Stimulated activated CD8-positive, alpha-beta memory T cell treated with anti-CD3 and anti-CD28 coated beads, Interleukin-2, amount 100 ng/mL, for 48 hours (primary cell): ENCODE measurements around the gene TBCC.
"Not testable (repeated sequence)": the region's sequence is repeated elsewhere in the genome, so short reads cannot be mapped to it uniquely, and the experiment has no call there.

Experiments
- DNase-seq, 2 donors: peaks; one replicate each; pipeline ENCODE4 v3.0.0-alpha.2; 2020; ENCODE audit warnings: low read depth in 2 of 2

Gene TBCC

DNA sequence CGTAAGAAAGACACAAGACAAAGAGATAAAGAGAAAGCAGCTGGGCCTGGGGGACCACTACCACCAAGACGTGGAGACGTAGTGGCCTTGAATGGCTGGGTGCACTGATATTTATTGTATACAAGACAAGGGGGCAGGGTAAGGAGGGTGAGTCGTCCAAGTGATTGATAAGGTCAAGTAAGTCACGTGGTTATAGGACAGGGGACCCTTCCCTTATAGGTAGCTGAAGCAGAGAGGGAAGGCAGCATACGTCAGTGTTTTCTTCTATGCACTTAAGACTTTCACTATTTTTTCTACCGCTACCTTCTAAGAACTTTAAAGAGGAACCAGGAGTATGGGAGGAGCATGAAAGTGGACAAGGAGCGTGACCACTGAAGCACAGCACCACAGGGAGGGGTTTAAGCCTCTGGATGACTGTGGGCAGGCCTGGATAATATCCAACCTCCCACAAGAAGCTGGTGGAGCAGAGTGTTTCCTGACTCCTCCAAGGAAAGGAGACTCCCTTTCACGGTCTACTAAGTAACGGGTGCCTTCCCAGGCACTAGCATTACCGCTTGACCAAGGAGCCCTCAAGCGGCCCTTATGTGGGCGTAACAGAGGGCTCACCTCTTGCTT is 11.9 kb downstream of the TBCC start:
- not testable (repeated sequence) for DNase-seq

DNA sequence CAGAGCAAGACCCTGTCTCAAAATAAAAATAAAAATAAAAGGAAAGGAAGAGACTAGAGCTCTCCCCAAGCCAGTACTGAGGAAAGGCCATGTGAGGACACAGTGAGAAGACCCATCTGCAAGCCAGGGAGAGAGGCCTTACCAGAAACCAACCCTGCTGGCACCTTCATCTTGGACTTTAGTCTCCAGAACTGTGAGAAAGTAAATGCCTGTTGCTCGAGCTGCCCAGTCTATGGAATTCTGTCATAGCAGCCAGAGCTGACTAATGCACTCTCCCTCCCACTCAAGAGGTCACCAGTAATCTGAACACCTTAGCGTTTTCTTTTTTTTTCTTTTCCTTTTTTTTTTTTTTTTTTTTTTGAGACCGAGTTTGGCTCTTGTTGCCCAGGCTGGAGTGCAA is 16.2 kb downstream of the TBCC start:
- no peak for DNase-seq

DNA sequence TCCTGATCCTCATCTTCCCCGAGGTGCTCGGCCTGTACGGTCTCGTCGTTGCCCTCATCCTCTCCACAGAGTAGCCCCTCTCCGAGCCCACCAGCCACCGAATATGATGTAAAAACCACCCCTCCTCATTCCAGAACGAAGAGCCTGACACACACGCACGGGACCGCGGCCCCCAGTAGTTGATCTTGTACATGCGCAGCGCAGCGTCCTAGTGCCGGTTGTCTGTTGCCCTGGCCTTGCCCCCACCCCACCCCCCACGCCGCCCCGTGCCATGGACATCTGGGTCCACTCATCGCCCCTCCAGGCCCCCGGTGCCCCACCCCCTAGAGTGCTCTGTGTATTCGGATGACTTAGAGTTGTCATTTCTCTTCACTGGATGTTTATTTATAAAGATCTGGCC is 18.3 kb downstream of the TBCC start:
- DNase-seq = no peak

DNA sequence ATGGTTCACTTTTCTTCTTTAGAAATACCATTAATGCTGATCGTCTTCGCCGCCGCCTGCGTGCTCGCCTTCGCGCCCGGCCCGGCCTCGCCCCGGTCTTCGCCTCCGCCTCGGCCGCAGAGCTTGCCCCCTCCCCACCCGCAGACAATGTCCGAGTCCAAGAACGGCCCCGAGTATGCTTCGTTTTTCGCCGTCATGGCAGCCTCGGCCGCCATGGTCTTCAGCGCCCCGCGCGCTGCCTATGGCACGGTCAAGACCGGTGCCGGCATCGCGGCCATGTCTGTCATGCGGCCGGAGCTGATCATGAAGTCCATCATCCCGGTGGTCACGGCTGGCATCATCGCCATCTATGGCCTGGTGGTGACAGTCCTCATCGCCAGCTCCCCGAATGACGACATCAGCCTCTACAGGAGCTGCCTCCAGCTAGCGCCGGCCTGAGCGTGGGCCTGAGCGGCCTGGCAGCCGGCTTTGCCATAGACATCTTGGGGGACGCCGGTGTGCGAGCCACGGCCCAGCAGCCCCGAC is 18.8 kb downstream of the TBCC start:
- no peak for DNase-seq

DNA sequence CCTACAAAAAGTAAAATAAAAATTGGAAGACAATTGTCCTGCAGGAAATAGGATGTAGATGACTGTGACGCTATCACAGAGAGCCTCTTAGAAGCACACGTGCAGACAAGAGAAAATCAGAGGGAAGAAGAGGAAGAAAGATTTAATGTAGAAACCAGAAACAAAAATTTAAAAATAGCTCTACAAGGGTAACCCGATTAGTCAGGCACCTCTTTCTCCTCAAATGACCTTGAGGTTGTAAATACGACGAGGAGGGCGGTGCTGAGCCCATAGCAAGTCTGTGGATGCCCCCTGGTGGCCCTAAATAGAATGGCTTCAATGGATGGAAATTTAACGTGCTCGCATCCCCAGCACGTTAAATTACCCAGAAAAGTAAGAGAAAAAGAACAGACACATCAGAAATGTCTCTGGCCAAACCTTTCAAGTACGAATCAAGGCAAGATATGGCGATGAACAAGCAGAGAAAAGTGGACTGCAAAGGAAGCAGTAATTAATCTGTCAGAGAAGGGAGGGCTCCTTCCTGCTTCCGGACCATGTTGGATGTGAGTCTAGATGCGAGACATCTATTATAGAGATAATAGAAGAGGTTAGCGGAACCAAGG is 19.3 kb downstream of the TBCC start:
- DNase-seq = peak; percentile 42 to 45

DNA sequence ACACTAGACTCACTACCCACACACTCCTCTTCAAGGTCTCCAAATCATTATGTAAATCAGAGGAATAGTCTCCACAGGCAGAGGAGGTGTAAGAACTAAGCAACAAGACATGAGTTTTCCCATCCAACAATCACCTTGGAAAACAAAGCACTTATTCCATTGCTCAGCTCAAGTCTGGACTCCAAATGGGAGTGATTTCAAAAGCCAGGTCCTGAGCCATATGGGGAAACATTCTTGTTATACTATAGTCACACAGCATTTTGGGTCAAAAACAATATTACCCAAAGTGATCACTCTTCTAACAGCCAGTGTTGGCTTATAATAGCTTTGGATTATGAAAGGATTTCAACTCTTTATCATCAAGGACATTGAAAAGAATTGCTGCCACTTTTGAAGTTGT is 19.9 kb downstream of the TBCC start:
- DNase-seq = no peak

DNA sequence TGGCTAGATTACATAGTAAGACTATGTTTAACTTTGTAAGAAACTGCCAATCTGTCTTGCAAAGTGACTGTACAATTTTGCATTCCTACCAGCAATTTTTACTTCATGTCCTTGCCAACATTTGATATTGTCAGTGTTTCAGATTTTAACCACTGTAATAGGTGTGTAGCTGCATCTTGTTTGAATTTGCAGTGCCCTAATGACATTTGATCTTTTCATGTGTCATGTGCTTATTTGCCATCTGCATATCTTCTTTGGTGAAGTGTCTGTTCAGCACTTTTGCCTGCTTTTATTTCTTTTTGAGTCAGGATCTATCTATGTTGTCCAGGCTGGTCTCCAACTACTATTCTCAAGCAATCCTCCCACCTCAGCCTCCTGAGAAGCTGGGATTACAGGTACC is 21.1 kb downstream of the TBCC start:
- DNase-seq = no peak

DNA sequence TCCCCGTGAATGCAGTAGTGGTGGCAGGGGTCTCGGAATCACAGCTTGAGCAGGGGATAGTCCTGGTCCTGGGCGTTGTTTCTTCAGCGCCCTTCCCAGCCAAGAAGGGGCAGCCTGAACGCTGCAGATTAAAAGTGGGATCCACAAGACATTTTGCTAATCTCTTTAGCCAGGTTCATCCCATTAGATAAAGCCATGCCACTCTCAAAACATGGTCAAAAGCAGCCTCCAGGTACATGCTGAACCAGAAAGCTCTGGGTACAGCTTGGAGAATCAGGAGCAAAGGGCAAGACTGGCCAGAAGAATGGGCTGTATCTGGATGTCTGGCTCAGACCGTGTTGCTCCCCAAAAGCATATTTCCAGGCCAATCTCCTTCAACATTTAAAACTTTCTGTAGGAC is 23.4 kb downstream of the TBCC start, which contains the start of gene PRPH2:
TSS of gene PRPH2 (minus strand) at position 101 of the 400 bp plus-strand sequence. CDS start 263 bp downstream, outside the sequence.
- DNase-seq = no peak

DNA sequence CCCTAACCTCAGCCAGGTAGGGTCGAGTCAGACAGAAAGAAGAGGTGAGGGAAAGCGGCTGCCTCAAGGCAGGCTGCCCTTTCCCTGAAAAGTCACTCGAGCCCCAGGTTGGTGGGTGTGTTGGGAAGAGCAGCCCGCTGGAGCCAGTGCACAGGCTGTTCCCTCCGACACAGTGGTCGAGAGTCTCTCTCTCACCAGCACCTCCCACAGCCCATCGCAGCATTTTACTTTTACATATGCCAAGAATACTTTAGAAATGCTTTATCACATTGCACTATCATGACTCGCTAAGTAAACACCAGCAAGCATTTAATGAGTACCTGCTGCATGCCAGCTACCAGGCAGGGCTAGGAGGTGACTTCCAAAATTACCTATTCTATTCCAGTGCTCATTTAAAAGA is 25.2 kb downstream of the TBCC start:
- DNase-seq = no peak

DNA sequence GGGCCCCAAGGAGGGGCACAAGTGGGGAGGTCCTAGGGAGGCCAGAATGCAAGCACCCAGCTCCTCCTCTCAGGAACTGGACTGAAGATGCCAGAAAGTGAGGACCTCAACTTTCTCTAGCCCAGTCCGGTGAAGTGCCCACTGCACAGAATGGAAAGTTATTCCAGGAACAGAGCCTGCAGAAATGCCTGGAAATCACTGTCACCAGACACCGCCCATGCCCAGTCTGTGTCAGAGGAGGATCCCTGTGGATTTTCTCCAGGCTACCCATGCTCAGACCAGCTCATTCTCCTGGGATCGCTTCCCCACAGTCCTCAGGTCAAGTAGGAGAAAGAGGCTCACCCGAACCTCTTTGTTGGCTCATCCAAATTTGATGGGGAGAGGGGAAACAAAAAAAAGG is 30.0 kb downstream of the TBCC start:
- no peak for DNase-seq

DNA sequence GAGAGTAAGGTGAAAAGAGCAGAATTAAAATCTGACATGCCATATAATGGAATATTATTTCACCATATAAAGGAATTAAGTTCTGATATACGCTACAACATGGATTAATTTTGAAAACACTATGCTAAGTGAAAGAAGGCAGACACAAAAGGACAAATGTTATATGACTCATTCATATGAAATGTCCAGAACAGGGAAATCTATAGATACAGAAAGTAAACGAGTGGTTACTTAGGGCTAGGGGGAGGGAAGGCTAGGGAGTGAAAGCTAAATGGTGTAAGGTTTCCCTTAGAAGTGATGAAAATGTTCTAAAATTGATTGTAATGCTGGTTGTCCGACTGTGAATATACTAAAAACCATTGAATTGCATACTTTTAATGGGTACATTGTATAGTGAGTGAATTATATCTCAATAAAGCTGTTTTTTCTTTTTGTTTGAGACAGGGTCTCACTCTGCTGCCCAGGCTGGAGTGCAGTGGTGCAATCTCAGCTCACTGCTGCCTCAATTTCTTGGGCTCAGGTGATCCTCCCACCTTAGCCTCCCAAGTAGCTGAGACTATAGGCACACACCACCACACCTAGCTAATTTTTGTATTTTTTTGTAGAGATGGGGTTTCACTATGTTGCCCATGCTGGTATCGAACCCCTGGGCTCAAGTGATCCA is 31.7 kb downstream of the TBCC start:
- no peak for DNase-seq

DNA sequence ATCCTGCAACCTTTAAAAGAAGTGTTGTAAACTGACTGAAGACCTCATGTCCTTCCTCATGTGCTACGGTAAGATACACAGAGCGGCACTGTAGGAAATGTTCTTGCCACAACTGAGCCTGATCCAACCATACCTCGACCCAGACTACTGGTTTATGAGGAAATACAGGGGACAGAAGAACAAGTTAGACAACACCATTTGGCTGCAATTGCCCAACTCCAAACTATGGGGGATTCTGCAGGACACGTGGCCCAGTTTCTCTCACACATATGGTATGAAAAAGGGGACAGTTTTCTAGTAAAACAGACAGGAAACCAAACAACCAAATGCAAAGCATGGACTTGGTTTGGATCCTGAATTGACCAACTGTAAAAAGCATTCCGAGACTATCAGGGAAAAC is 34.0 kb downstream of the TBCC start:
- no peak for DNase-seq

DNA sequence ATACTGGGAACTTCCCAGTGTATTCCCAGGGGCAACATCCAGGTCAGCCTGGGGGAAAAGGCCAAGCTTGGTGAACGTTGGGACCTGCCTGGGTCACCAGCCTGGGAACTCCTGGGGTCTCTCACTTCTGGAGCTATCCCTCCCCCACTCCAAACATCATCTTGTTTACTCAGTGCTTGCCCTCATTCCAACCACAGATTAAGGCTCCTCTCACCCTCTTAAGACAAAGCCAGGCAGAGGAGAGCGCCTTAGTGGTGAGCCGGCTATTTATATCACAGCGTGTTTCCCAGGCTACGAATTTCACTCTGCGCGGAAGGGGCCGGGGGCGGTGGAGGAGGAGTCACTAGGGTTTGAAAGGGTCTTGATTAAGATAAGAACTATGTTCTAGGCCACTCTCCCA is 35.6 kb downstream of the TBCC start:
- no peak for DNase-seq

DNA sequence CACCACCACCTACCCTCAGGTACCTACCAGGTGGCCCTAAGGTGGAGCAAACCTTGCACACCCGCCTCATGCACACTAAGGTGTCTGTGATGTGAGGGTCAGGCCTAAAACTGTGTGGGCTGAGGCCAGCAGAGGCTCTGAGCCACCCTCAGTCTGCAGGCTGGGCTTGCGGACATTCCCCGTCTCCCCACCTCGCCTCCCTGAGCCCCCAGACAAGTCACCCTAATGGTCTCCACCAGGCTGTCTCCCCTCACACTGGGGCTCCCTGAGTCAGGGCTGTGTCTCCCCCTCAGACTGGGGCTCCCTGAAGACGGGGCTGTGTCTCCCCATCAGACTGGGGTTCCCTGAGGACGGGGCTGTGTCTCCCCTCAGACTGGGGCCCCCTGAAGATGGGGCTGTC is 36.0 kb downstream of the TBCC start:
- DNase-seq = no peak

DNA sequence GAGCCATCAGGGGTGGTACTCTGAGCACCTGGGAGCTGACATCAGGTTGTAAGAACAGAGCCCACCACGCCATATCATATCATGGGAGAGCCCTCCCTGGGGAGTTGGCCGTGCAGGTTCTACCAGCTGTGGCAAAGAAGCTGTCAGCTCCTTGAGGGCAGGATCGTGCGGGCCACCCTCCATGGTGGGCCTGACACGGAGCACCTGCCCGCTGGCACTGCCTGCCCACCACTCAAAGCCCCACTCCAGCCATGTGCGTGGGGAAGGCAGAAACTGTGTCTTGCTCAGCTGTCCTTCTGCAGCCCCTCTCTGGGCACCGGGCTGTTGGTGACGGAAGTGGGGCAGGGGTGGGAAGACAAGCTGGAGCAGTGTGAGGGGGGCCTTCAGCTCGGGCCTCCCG is 37.8 kb downstream of the TBCC start:
- no peak for DNase-seq

DNA sequence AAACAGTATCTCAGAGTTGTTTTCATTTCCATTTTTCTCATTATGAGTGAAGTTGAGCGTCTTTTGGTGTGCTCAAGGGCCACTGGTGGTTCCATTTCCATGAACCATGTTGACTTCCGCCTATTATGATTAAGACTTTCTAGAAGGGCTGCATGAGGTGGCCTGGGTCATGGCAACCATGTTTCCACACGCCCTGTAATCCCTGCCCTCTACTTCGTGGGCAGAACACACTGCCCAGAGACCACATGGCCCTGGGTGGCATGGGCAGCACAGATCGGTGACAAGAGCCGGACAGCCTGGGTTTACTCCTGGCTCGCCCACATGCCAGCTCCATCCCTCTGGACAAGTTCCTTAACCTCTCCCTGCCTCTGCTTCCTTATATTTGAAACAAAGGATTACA is 38.3 kb downstream of the TBCC start:
- no peak for DNase-seq

DNA sequence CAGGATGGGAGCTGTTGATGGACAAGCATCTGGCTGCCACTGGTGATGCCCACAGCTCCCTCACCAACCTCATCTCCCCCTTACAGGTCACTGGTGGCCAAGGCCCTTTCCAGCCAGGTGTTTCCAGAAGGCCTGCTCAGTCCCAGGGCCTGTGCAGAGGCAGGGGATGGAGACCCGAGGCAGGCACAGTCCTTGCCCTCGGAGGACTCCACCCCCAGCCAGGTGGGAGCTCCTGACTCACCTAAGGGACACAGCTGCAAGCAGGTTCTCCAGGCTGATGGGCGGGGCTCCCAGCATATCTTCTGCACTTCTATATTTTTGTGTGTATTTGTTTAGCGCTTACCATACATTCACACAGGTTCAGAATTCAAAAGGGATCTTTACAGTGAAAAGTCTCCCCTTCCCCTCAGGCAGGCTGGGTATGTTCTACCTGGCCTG is 40.9 kb downstream of the TBCC start:
- DNase-seq = no peak

DNA sequence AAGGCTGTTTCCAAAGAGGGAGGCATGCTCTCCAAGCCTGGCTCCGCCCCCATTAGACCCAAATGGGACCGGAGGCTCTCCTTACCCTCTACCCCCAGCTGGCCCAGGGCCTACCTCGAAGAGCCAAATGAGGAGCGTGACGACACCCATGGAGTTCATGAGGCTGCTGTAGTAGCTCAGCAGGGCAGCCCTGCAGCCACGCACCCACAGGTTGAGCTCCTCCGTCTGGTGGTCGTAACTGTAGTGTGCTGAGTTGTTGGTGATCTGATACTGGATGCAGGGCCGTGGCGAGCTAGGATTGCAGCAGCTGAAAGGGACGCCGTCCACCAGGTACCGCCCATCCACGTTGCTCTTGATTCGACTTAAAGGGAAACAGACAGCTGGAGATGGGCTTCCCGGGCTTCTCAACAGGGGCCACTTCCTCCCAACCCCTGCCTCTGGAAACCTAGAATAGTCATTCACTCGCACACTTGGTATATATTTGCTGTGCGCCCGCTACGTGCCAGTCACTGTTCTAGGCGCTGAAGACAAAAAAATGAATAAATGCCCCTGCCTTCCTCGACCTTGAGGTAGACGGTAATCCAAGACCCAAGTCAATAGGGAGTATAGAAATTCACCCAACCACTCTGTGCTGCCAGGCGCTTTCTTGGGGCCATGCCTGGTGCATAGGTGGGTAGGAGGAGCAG is 41.5 kb downstream of the TBCC start:
- DNase-seq = no peak

DNA sequence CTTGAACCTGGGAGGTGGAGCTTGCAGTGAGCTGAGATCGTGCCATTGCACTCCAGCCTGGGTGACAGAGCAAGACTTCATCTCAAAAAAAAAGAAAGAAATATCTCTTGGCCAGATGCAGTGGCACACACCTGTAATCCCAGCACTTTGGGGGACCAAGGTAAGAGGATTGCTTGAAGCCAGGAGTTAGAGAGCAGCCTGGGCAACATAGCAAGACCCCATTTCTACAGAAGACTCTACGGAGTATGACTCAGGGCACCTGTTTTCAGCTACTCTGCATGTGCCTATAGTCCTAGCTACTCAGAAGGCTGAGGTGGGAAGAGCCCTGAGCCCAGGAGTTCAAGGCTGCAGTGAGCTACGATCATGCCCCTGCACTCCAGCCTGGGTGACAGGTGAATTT is 43.1 kb downstream of the TBCC start:
- DNase-seq = not testable (repeated sequence)

DNA sequence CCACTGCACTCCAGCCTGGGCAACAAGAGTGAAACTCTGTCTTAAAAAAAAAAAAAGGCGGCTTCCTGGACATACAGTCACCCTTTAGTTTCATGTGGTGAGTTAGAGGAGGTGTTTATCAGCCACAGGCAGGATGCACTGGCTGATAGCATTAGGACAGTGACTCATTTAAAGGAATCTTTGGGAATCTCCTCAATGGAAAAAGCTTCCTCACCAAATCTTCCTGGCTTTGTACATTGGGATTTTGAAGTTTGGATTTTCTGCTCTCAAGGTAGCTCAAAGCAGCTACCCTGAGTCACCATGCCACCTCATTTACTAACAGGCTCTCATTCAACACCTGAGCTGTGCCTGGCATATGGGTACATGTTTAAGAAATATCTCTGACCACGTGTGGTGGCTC is 43.7 kb downstream of the TBCC start:
- DNase-seq = no peak

DNA sequence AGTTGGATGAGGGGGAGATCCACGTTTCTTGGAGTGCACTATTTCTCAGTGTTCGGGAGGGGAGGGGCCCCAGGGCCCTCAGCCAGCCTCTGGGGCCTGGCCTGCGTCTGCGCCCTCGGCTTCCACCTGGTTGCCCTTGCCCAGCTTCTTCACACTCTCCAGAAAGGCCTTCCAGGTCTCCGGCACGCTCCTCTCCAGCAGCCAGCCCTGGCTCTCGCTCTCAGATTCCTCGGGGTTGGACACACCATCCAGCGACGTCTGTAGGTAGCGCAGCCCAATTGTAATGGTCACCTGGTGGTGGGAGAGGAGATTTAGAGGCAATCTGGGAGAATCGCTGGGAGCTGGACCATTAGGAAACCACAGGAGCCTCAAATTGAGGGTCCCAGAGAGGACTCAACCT is 47.7 kb downstream of the TBCC start:
- no peak for DNase-seq

DNA sequence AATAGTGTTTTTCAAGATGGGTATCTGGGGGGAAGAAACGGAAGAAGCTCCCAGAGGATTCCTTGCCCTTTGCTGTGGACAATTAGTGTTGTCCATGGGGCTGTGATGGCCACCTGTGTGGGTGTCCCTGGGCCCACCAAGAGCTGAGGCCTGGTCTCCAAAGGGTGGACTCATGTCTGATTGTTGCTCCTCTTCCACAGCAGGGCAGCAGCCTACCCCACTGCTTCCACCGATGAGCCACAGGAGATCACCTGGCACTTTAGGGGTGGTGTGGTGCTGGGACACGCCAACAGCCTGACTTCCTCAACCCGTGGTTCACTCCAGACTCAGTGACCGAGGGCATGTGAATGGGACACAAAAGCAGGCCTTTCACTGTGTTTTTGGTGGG is 48.6 kb downstream of the TBCC start:
- no peak for DNase-seq
